Lung (tissue), 12 donors: Measurements from ENCODE around the gene ROBO1. TPM values are rescaled to one million over a fixed set of nuclear protein-coding genes. Genes with fewer than 3 reads are reported as not detected.

Source experiments
- ATAC-seq: fragments of 200-7000 bp; cut with Tn5 transposase; one replicate; pipeline ENCODE4 v1.9.1; 2020; ENCODE audit warnings: moderate number of reproducible peaks; ENCODE audit not compliant: insufficient read depth, low FRiP score
- DNase-seq, 3 donors: peaks; one replicate each; pipeline ENCODE4 v3.0.0-alpha.2; 2013 to 2017
- H3K27ac ChIP-seq, 2 donors: one replicate each; pipeline ENCODE4 v1.5.1; 2013; ENCODE audit warnings: mild to moderate bottlenecking in 2 of 2, moderate library complexity in 2 of 2, control low read depth in 1 of 2, inconsistent platforms in 1 of 2, low read depth in 1 of 2, low read length in 1 of 2
- H3K27me3 ChIP-seq, 3 donors: one replicate each; pipeline ENCODE4 v1.5.1; 2013; ENCODE audit warnings: low read length in 2 of 3; ENCODE audit not compliant: control insufficient read depth in 3 of 3, insufficient read depth in 3 of 3
- H3K36me3 ChIP-seq, 4 donors: one replicate each; pipeline ENCODE4 v1.5.1; 2013; ENCODE audit warnings: low read length in 4 of 4, mild to moderate bottlenecking in 1 of 4, moderate library complexity in 1 of 4; ENCODE audit not compliant: control insufficient read depth in 4 of 4, insufficient read depth in 4 of 4
- H3K4me1 ChIP-seq, 5 donors: one replicate each; pipeline ENCODE4 v1.5.1; 2013; ENCODE audit warnings: low read length in 5 of 5, mild to moderate bottlenecking in 2 of 5, moderate library complexity in 1 of 5; ENCODE audit not compliant: control insufficient read depth in 5 of 5, insufficient read depth in 5 of 5
- H3K4me3 ChIP-seq: one replicate; pipeline ENCODE4 v1.5.1; 2013; ENCODE audit warnings: mild to moderate bottlenecking, control low read depth, moderate library complexity
- H3K9ac ChIP-seq, 2 donors: one replicate each; pipeline ENCODE4 v1.5.1; 2013; ENCODE audit warnings: low read length in 2 of 2, control low read depth in 1 of 2; ENCODE audit not compliant: insufficient read depth in 1 of 2
- H3K9me3 ChIP-seq, 4 donors: one replicate each; pipeline ENCODE4 v1.5.1; 2013; ENCODE audit warnings: low read length in 3 of 4, mild to moderate bottlenecking in 1 of 4, moderate library complexity in 1 of 4; ENCODE audit not compliant: control insufficient read depth in 4 of 4, insufficient read depth in 3 of 4
- CTCF ChIP-seq: IDR thresholded peaks from 2 replicates; pipeline ENCODE4 v1.5.1; 2012; ENCODE audit warnings: mild to moderate bottlenecking; ENCODE audit errors: control extremely low read depth, extremely low read depth
- WGBS, 2 donors: extraction: QIAGEN DNeasy Blood & Tissue Kit; methylation state at CpG; one replicate each; pipeline ENCODE4 v1.1.7; 2013; 5-methylcytosine and 5-hydroxymethylcytosine counted together
- polyA plus RNA-seq, 2 donors: library from polyadenylated mRNA; stranded (reverse); fragments of 200-250 nt; gene quantifications; one replicate each; pipeline ENCODE4 v1.2.1, GENCODE V29; 2013
- total RNA-seq, 2 donors: library from RNA; depleted of rRNA in 1 of 2; stranded (reverse); fragments of >200 nt in 1 of 2; gene quantifications; one replicate each; pipeline ENCODE4 v1.2.1, GENCODE V29; 2014 to 2021
- donor health status: control.
- donor health status: control.
- donor health status: Bipolar disorder and iron deficiency.
- donor health status: healthy.
- donor health status: DM: yes; HTN: yes; CAD: no.

Gene ROBO1
- total and polyA plus RNA-seq, 4 donors = 2.6 to 72.6 (median 15.7) TPM

GRCh38 chr3:79057756-79058155 lies 710.0 kb downstream of the ROBO1 start:
- DNase-seq = no peak
- WGBS, 2 donors = 85 to 89% methylated on average over 3 of the region's 3 CpGs
- H3K4me1 ChIP-seq = no peaks in the 10 kb centered on the region
- H3K27me3 ChIP-seq = no peaks in the 10 kb centered on the region
- TF ChIP-seq CTCF = no peak
- H3K9me3 ChIP-seq = peaks cover 0 to 8% (median 1%) of the 10 kb centered on the region in 4 donors
- no peaks in the 10 kb centered on the region for H3K36me3 ChIP-seq
- no peak overlapping the region for H3K4me3 ChIP-seq
- no peak for ATAC-seq
- H3K9ac ChIP-seq = no peak overlapping the region
- H3K27ac ChIP-seq = no peak overlapping the region

GRCh38 chr3:79056498-79056897 lies 711.3 kb downstream of the ROBO1 start:
- no peak for DNase-seq
- no peak overlapping the region for H3K4me3 ChIP-seq
- no peak for TF ChIP-seq CTCF
- no peak for ATAC-seq
- H3K9ac ChIP-seq = no peak overlapping the region
- H3K27ac ChIP-seq = no peak overlapping the region
- no peaks in the 10 kb centered on the region for H3K36me3 ChIP-seq
- H3K27me3 ChIP-seq = no peaks in the 10 kb centered on the region
- peaks cover 0 to 14% (median 1%) of the 10 kb centered on the region in 4 donors for H3K9me3 ChIP-seq
- H3K4me1 ChIP-seq = no peaks in the 10 kb centered on the region
- 87 to 90% methylated on average over 7 of the region's 7 CpGs for WGBS, 2 donors

GRCh38 chr3:79052054-79052681 lies 715.6 kb downstream of the ROBO1 start:
- H3K36me3 ChIP-seq = no peaks in the 10 kb centered on the region
- ATAC-seq (no peak), DNase-seq (no peak)
- no peaks in the 10 kb centered on the region for H3K27me3 ChIP-seq
- H3K4me3 ChIP-seq = no peak overlapping the region
- no peaks in the 10 kb centered on the region for H3K4me1 ChIP-seq
- H3K9ac ChIP-seq = no peak overlapping the region
- no peak overlapping the region for H3K27ac ChIP-seq
- no peak for TF ChIP-seq CTCF
- H3K9me3 ChIP-seq = peaks cover 0 to 14% (median 1%) of the 10 kb centered on the region in 4 donors
- WGBS, 2 donors = 95% methylated on average over 9 of the region's 9 CpGs

GRCh38 chr3:79047581-79047980 lies 720.2 kb downstream of the ROBO1 start:
- Histone ChIP-seq H3K9me3 (peaks cover 0 to 6% (median 0%) of the 10 kb centered on the region in 4 donors), H3K27ac (no peak overlapping the region), H3K9ac (no peak overlapping the region), H3K36me3 (no peaks in the 10 kb centered on the region), H3K4me3 (no peak overlapping the region), H3K4me1 (no peaks in the 10 kb centered on the region), H3K27me3 (no peaks in the 10 kb centered on the region)
- ATAC-seq (no peak), DNase-seq (no peak)
- WGBS, 2 donors = 86% methylated on average over 4 of the region's 4 CpGs
- TF ChIP-seq CTCF = no peak
